CD14-positive monocyte (primary cell): ENCODE measurements around the gene ANTKMT. TPM values are rescaled to one million over a fixed set of nuclear protein-coding genes. Genes with fewer than 3 reads are reported as not detected.

Experiments used
- DNase-seq, 3 donors: peaks; one replicate each; pipeline ENCODE4 v3.0.0-alpha.2; 2011 to 2022
- H2AFZ ChIP-seq: 2 replicates; pipeline ENCODE4 v1.6.0; 2012; ENCODE audit warnings: mild to moderate bottlenecking, low read depth, low read length, inconsistent platforms; ENCODE audit not compliant: insufficient read depth, poor library complexity, severe bottlenecking
- H3K27ac ChIP-seq, 2 donors: 1 replicate in 1 of 2; 2 replicates in 1 of 2; pipeline ENCODE4 v1.5.1; 2012 to 2013; ENCODE audit warnings: low read length in 2 of 2, control low read depth in 1 of 2, inconsistent platforms in 1 of 2, low read depth in 1 of 2, mild to moderate bottlenecking in 1 of 2
- H3K27me3 ChIP-seq, 2 donors: one replicate each; pipeline versions ENCODE4 v1.6.0 to v1.6.1; 2011 to 2013; ENCODE audit warnings: low read length in 2 of 2; ENCODE audit not compliant: control insufficient read depth in 2 of 2, insufficient read depth in 2 of 2
- H3K36me3 ChIP-seq, 2 donors: replicated peaks in 1 of 2; 1 replicate in 1 of 2; 2 replicates in 1 of 2; pipeline versions ENCODE4 v1.5.1 to v1.6.1; 2012 to 2013; ENCODE audit warnings: low read length in 2 of 2, control low read depth in 1 of 2, inconsistent platforms in 1 of 2, mild to moderate bottlenecking in 1 of 2; ENCODE audit not compliant: insufficient read depth in 2 of 2, control insufficient read depth in 1 of 2
- H3K4me1 ChIP-seq, 2 donors: 1 replicate in 1 of 2; 2 replicates in 1 of 2; pipeline versions ENCODE4 v1.5.1 to v1.6.1; 2012 to 2013; ENCODE audit warnings: low read length in 2 of 2, control low read depth in 1 of 2, inconsistent platforms in 1 of 2, mild to moderate bottlenecking in 1 of 2, moderate library complexity in 1 of 2; ENCODE audit not compliant: insufficient read depth in 2 of 2, control insufficient read depth in 1 of 2
- H3K4me2 ChIP-seq: replicated peaks from 2 replicates; pipeline ENCODE3; 2012; ENCODE audit warnings: low read length, moderate library complexity, mild to moderate bottlenecking; ENCODE audit not compliant: poor library complexity, severe bottlenecking; ENCODE audit errors: extremely low read depth
- H3K4me3 ChIP-seq, 3 experiments: fragments of 200-600 bp in 1 of 3; sonication (generic) in 1 of 3; replicated peaks in 1 of 3; 1 replicate in 2 of 3; 2 replicates in 1 of 3; pipeline ENCODE4 v1.5.1; 2011 to 2013; ENCODE audit warnings: low read length in 3 of 3, mild to moderate bottlenecking in 3 of 3, control low read depth in 2 of 3, low read depth in 2 of 3, inconsistent platforms in 1 of 3, moderate library complexity in 1 of 3
- H3K79me2 ChIP-seq: 2 replicates; pipeline ENCODE4 v1.6.0; 2012; ENCODE audit warnings: mild to moderate bottlenecking, control low read depth, inconsistent platforms, low read length, moderate library complexity; ENCODE audit not compliant: insufficient read depth
- H3K9ac ChIP-seq: 2 replicates; pipeline ENCODE4 v1.6.0; 2017; ENCODE audit warnings: low read length, mild to moderate bottlenecking; ENCODE audit not compliant: insufficient read depth, poor library complexity, severe bottlenecking
- H3K9me3 ChIP-seq, 2 donors: replicated peaks in 1 of 2; 1 replicate in 1 of 2; 2 replicates in 1 of 2; pipeline versions ENCODE4 v1.5.1 to v1.6.1; 2012 to 2013; ENCODE audit warnings: low read length in 2 of 2, control low read depth in 1 of 2; ENCODE audit not compliant: control insufficient read depth in 1 of 2, insufficient read depth in 1 of 2
- H4K20me1 ChIP-seq: 2 replicates; pipeline ENCODE4 v1.6.0; 2012; ENCODE audit warnings: mild to moderate bottlenecking, low read length, control low read depth, moderate library complexity; ENCODE audit not compliant: insufficient read depth
- H3K27ac Mint-ChIP-seq, 7 donors: one replicate each; pipeline ENCODE4 v1.8.0; 2020; ENCODE audit warnings: mild to moderate bottlenecking in 7 of 7, mixed read lengths in 7 of 7, moderate library complexity in 6 of 7, inconsistent platforms in 2 of 7
- H3K27me3 Mint-ChIP-seq, 3 donors: one replicate each; pipeline ENCODE4 v1.8.0; 2021 to 2022; ENCODE audit warnings: low read depth in 3 of 3, mild to moderate bottlenecking in 3 of 3, mixed read lengths in 3 of 3, moderate library complexity in 3 of 3, inconsistent platforms in 1 of 3
- H3K36me3 Mint-ChIP-seq, 2 donors: one replicate each; pipeline ENCODE4 v1.8.0; 2020; ENCODE audit warnings: mixed read lengths in 2 of 2, inconsistent platforms in 1 of 2, mild to moderate bottlenecking in 1 of 2
- H3K4me1 Mint-ChIP-seq: one replicate; pipeline ENCODE4 v1.8.0; 2020; ENCODE audit warnings: mild to moderate bottlenecking, mixed read lengths
- H3K4me3 Mint-ChIP-seq, 2 donors: one replicate each; pipeline ENCODE4 v1.8.0; 2020; ENCODE audit warnings: mild to moderate bottlenecking in 2 of 2, mixed read lengths in 2 of 2, moderate library complexity in 1 of 2
- H3K9me3 Mint-ChIP-seq, 7 donors: one replicate each; pipeline ENCODE4 v1.8.0; 2020 to 2022; ENCODE audit warnings: mixed read lengths in 7 of 7, mild to moderate bottlenecking in 6 of 7, moderate library complexity in 6 of 7, inconsistent platforms in 2 of 7
- CTCF ChIP-seq: fragments of 200-600 bp; IDR thresholded peaks from one replicate; pipeline ENCODE4 v1.8.0; 2022; ENCODE audit warnings: antibody characterized with exemption, mild to moderate bottlenecking
- WGBS: methylation state at CpG from one replicate; pipeline ENCODE4 v1.1.5; 2013; ENCODE audit warnings: missing lambda C conversion rate; ENCODE audit not compliant: insufficient coverage; 5-methylcytosine and 5-hydroxymethylcytosine counted together
- intact Hi-C, 2 donors: fragments of 100-400 bp; cut with micrococcal nuclease; formaldehyde crosslinking; loops; one replicate each; pipeline versions ENCODE4 v1.15.0 to v1.15.1; 2023
- polyA plus RNA-seq, 3 donors: library from polyadenylated mRNA; depleted of rRNA in 1 of 3; unstranded in 2 of 3; stranded (reverse) in 1 of 3; fragments of 300-500 nt in 2 of 3; fragments of >200 nt in 1 of 3; fragmentation: Illumina TruSeq in 2 of 3; gene quantifications; 1 replicate in 2 of 3; 2 replicates in 1 of 3; pipeline ENCODE4 v1.2.3, GENCODE V29; 2012 to 2021

The ANTKMT gene
- polyA plus RNA-seq, 3 donors, result 21.5 to 56.3 (median 34.4) TPM

- Histone ChIP-seq H3K9ac (no peak overlapping the region), H3K4me1 (no peaks in the 10 kb centered on the region), H3K27me3 (peaks cover 0 to 2% of the 10 kb centered on the region in 2 donors), H3K36me3 (no peaks in the 10 kb centered on the region), H3K9me3 (no peaks in the 10 kb centered on the region), H3K27ac (no peak overlapping the region), H2AFZ (no peak overlapping the region), H3K79me2 (no peaks in the 10 kb centered on the region), H3K4me2 (no peak overlapping the region), H3K4me3 (no peak overlapping the region), H4K20me1 (no peaks in the 10 kb centered on the region)
- Mint-ChIP-seq H3K4me3 (no peak overlapping the region), H3K4me1 (no peaks in the 10 kb centered on the region), H3K27ac (no peak overlapping the region), H3K27me3 (peaks cover 0 to 9% (median 3%) of the 10 kb centered on the region in 3 donors), H3K9me3 (no peaks in the 10 kb centered on the region), H3K36me3 (no peaks in the 10 kb centered on the region)
- 88% methylated on average over 21 of the region's 21 CpGs for WGBS
- intact Hi-C loops, result no loop called here
- no peak for TF ChIP-seq CTCF
- no peak for DNase-seq
Observed at GRCh38 chr16:768428-768827, 47.5 kb downstream of the ANTKMT start.

GRCh38 chr16:769184-769784, 48.3 kb downstream of the ANTKMT start:
- TF ChIP-seq CTCF, result no peak
- Mint-ChIP-seq H3K36me3 (no peaks in the 10 kb centered on the region), H3K4me1 (no peaks in the 10 kb centered on the region), H3K27ac (no peak overlapping the region), H3K4me3 (no peak overlapping the region), H3K9me3 (no peaks in the 10 kb centered on the region), H3K27me3 (peaks cover 0 to 9% (median 2%) of the 10 kb centered on the region in 3 donors)
- DNase-seq, result no peak
- no peak overlapping the region for H3K9ac ChIP-seq
- 76% methylated on average over 10 of the region's 20 CpGs for WGBS
- no peaks in the 10 kb centered on the region for H4K20me1 ChIP-seq
- H2AFZ ChIP-seq, result no peak overlapping the region
- no peaks in the 10 kb centered on the region for H3K9me3 ChIP-seq
- no peak overlapping the region for H3K4me3 ChIP-seq
- no peaks in the 10 kb centered on the region for H3K79me2 ChIP-seq
- H3K27me3 ChIP-seq, result peaks cover 0 to 2% of the 10 kb centered on the region in 2 donors
- no peaks in the 10 kb centered on the region for H3K4me1 ChIP-seq
- no peaks in the 10 kb centered on the region for H3K36me3 ChIP-seq
- intact Hi-C loops, result no loop called here
- no peak overlapping the region for H3K27ac ChIP-seq
- no peak overlapping the region for H3K4me2 ChIP-seq
